HAP-1 (cell line): ENCODE measurements around the gene BIN1.
"Not testable (repeated sequence)": the region's sequence is repeated elsewhere in the genome, so short reads cannot be mapped to it uniquely, and the experiment has no call there.

Source experiments
- DNase-seq, 2 experiments: peaks; one replicate each; pipeline ENCODE4 v3.0.0-alpha.2; 2016 to 2020; ENCODE audit warnings: low spot score in 2 of 2
- H3K27me3 ChIP-seq: fragments of 250-450 bp; sonication (Bioruptor Pico); 2 replicates; pipeline ENCODE4 v1.5.1; 2020; ENCODE audit warnings: low read depth, mild to moderate bottlenecking, moderate library complexity
- H3K36me3 ChIP-seq: fragments of 250-450 bp; sonication (Bioruptor Pico); replicated peaks from 2 replicates; pipeline ENCODE4 v1.5.1; 2020; ENCODE audit warnings: mild to moderate bottlenecking
- H3K4me1 ChIP-seq: fragments of 250-450 bp; sonication (Bioruptor Pico); 2 replicates; pipeline ENCODE4 v1.5.1; 2020; ENCODE audit warnings: mild to moderate bottlenecking
- H3K4me3 ChIP-seq: fragments of 250-450 bp; sonication (Bioruptor Pico); 2 replicates; pipeline ENCODE4 v1.5.1; 2020; ENCODE audit warnings: mild to moderate bottlenecking, moderate library complexity
- H3K9me3 ChIP-seq: fragments of 250-450 bp; sonication (Bioruptor Pico); 2 replicates; pipeline ENCODE4 v1.5.1; 2020; ENCODE audit warnings: mild to moderate bottlenecking, moderate library complexity
- in situ Hi-C: fragments of 300-500 bp; cut with MboI; formaldehyde crosslinking; loops from 3 replicates; pipeline ENCODE4 v1.14.3; 2020; ENCODE audit warnings: low sequenced_read_pairs, inconsistent platforms, mixed read lengths

BIN1 gene

GRCh38 chr2:127034051-127034450, 72.9 kb downstream of the BIN1 start:
- H3K4me3 ChIP-seq: no peak overlapping the region
- no peak for DNase-seq
- H3K27me3 ChIP-seq: 0 out of 2 replicates have a peak, but pooled peaks cover 2% of the 10 kb centered on the region
- in situ Hi-C loops: no loop called here
- no peaks in the 10 kb centered on the region for H3K36me3 ChIP-seq
- H3K4me1 ChIP-seq: no peaks in the 10 kb centered on the region
- no peaks in the 10 kb centered on the region for H3K9me3 ChIP-seq

GRCh38 chr2:127032621-127033020, 74.3 kb downstream of the BIN1 start:
- H3K4me1 ChIP-seq: no peaks in the 10 kb centered on the region
- H3K9me3 ChIP-seq: no peaks in the 10 kb centered on the region
- no peaks in the 10 kb centered on the region for H3K36me3 ChIP-seq
- in situ Hi-C loops: no loop called here
- no peak for DNase-seq
- no peak overlapping the region for H3K4me3 ChIP-seq
- H3K27me3 ChIP-seq: 0 out of 2 replicates have a peak, but pooled peaks cover 2% of the 10 kb centered on the region

GRCh38 chr2:127029350-127030051, 77.5 kb downstream of the BIN1 start:
- H3K27me3 ChIP-seq: 0 out of 2 replicates have a peak, but pooled peaks cover 2% of the 10 kb centered on the region
- H3K9me3 ChIP-seq: no peaks in the 10 kb centered on the region
- peaks cover 4% of the 10 kb centered on the region; the same call in 1 of the 2 replicates for H3K4me1 ChIP-seq
- in situ Hi-C loops: no loop called here
- H3K4me3 ChIP-seq: no peak overlapping the region
- no peak for DNase-seq
- H3K36me3 ChIP-seq: no peaks in the 10 kb centered on the region

GRCh38 chr2:127028745-127029144, 78.2 kb downstream of the BIN1 start:
- H3K27me3 ChIP-seq, H3K4me1 ChIP-seq, DNase-seq, H3K4me3 ChIP-seq, H3K9me3 ChIP-seq, in situ Hi-C loops, H3K36me3 ChIP-seq: not testable (repeated sequence)

GRCh38 chr2:127027715-127028114, 79.2 kb downstream of the BIN1 start:
- Histone ChIP-seq H3K9me3 (no peaks in the 10 kb centered on the region), H3K4me3 (no peak overlapping the region), H3K36me3 (no peaks in the 10 kb centered on the region), H3K27me3 (no peaks in the 10 kb centered on the region), H3K4me1 (peaks cover 4% of the 10 kb centered on the region; the same call in 1 of the 2 replicates)
- in situ Hi-C loops: no loop called here
- no peak for DNase-seq

- H3K27me3 ChIP-seq: no peaks in the 10 kb centered on the region
- peaks cover 4% of the 10 kb centered on the region; the same call in 1 of the 2 replicates for H3K4me1 ChIP-seq
- in situ Hi-C loops: no loop called here
- no peaks in the 10 kb centered on the region for H3K9me3 ChIP-seq
- H3K4me3 ChIP-seq: peak overlapping the region; percentile 28
- DNase-seq: peak; percentile 43 to 87
- H3K36me3 ChIP-seq: no peaks in the 10 kb centered on the region
Measured at GRCh38 chr2:127025359-127026166, 81.4 kb downstream of the BIN1 start.

- no peaks in the 10 kb centered on the region for H3K27me3 ChIP-seq
- H3K4me1 ChIP-seq: peaks cover 4% of the 10 kb centered on the region; the same call in 1 of the 2 replicates
- H3K36me3 ChIP-seq: no peaks in the 10 kb centered on the region
- no peaks in the 10 kb centered on the region for H3K9me3 ChIP-seq
- DNase-seq: peak in 1 of 2 experiments; percentile 41
- in situ Hi-C loops: no loop called here
- H3K4me3 ChIP-seq: no peak overlapping the region
Measured at GRCh38 chr2:127024769-127025358, 82.1 kb downstream of the BIN1 start.

GRCh38 chr2:127023504-127023903, 83.5 kb downstream of the BIN1 start:
- no peaks in the 10 kb centered on the region for H3K9me3 ChIP-seq
- peaks cover 4% of the 10 kb centered on the region; the same call in 1 of the 2 replicates for H3K4me1 ChIP-seq
- in situ Hi-C loops: no loop called here
- H3K36me3 ChIP-seq: no peaks in the 10 kb centered on the region
- no peaks in the 10 kb centered on the region for H3K27me3 ChIP-seq
- no peak for DNase-seq
- H3K4me3 ChIP-seq: no peak overlapping the region

GRCh38 chr2:127022817-127023216, 84.1 kb downstream of the BIN1 start:
- H3K9me3 ChIP-seq: no peaks in the 10 kb centered on the region
- in situ Hi-C loops: no loop called here
- H3K27me3 ChIP-seq: no peaks in the 10 kb centered on the region
- H3K36me3 ChIP-seq: no peaks in the 10 kb centered on the region
- H3K4me1 ChIP-seq: peaks cover 4% of the 10 kb centered on the region; the same call in 1 of the 2 replicates
- no peak for DNase-seq
- H3K4me3 ChIP-seq: no peak overlapping the region

- H3K4me1 ChIP-seq: no peaks in the 10 kb centered on the region
- no peaks in the 10 kb centered on the region for H3K9me3 ChIP-seq
- in situ Hi-C loops: no loop called here
- no peaks in the 10 kb centered on the region for H3K27me3 ChIP-seq
- no peak for DNase-seq
- no peaks in the 10 kb centered on the region for H3K36me3 ChIP-seq
- no peak overlapping the region for H3K4me3 ChIP-seq
Measured at GRCh38 chr2:127020536-127020935, 86.4 kb downstream of the BIN1 start.

GRCh38 chr2:127017548-127017947, 89.4 kb downstream of the BIN1 start:
- in situ Hi-C loops: no loop called here
- H3K9me3 ChIP-seq: no peaks in the 10 kb centered on the region

GRCh38 chr2:127016329-127016728, 90.6 kb downstream of the BIN1 start:
- in situ Hi-C loops: no loop called here
- Histone ChIP-seq H3K27me3 (peaks cover 4% of the 10 kb centered on the region; the same call in 1 of the 2 replicates), H3K36me3 (no peaks in the 10 kb centered on the region), H3K4me1 (no peaks in the 10 kb centered on the region), H3K4me3 (no peak overlapping the region), H3K9me3 (no peaks in the 10 kb centered on the region)
- DNase-seq: no peak

More at GRCh38 chr2:127017548-127017947, 89.4 kb downstream of the BIN1 start:
- peaks cover 4% of the 10 kb centered on the region; the same call in 1 of the 2 replicates for H3K27me3 ChIP-seq
- no peaks in the 10 kb centered on the region for H3K4me1 ChIP-seq
- DNase-seq: no peak
- H3K4me3 ChIP-seq: no peak overlapping the region
- no peaks in the 10 kb centered on the region for H3K36me3 ChIP-seq

GRCh38 chr2:127015106-127015910, 91.6 kb downstream of the BIN1 start:
- no peak overlapping the region for H3K4me3 ChIP-seq
- H3K36me3 ChIP-seq: no peaks in the 10 kb centered on the region
- in situ Hi-C loops: no loop called here
- no peaks in the 10 kb centered on the region for H3K4me1 ChIP-seq
- H3K9me3 ChIP-seq: no peaks in the 10 kb centered on the region
- no peak for DNase-seq
- H3K27me3 ChIP-seq: peaks cover 4% of the 10 kb centered on the region; the same call in 1 of the 2 replicates
